ENCODE measurements around the gene CREG2. TPM values are rescaled to one million over a fixed set of nuclear protein-coding genes. Genes with fewer than 3 reads are reported as not detected.
A peak's percentile ranks its signal among the peaks of the same experiment; 100 is the strongest.
"Not testable (repeated sequence)": the region's sequence is repeated elsewhere in the genome, so short reads cannot be mapped to it uniquely, and the experiment has no call there.

Gene CREG2
- total RNA-seq, 2 experiments from 2014 or later = not detected

GRCh38 chr2:101352631-101353030, 34.7 kb downstream of the CREG2 start:
- H3K9me3 Mint-ChIP-seq; POLR2A ChIA-PET; H3K4me3 Mint-ChIP-seq; H3K4me1 Mint-ChIP-seq (ENCODE audit: low read depth); H3K27ac Mint-ChIP-seq; intact Hi-C loops (cut with micrococcal nuclease); DNase-seq; H3K36me3 Mint-ChIP-seq; H3K27me3 Mint-ChIP-seq: not testable (repeated sequence)
- CTCF ChIA-PET = interaction anchor here (1.1 to 5.7 kb wide), 2 partner anchors 12 to 67 kb away, joined by 4 to 36 read pairs; no protein-coding TSS in a partner anchor

DNA sequence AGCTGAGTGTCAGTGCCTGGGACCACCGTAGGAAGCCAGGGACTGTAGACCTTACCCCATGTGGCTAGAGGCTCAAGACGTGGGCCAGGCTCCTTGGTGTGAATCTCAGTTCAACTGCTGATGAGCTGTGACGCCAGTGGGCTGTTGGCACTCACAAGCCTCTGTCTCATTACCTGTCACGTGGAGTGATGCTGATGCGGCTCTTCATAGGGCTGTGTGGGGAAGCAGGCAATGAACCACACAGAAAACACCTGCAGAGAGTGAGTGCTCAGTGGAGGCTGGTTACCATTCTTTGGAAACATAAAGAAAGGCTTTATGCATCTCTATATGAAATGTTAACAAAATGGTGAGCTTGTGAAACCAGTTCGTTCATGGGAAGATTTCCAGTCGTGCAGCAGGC, 36.1 kb downstream of the CREG2 start:
- Mint-ChIP-seq H3K9me3 (no peaks in the 10 kb centered on the region), H3K27me3 (no peaks in the 10 kb centered on the region), H3K4me3 (no peak overlapping the region), H3K36me3 (no peaks in the 10 kb centered on the region), H3K27ac (no peak overlapping the region), H3K4me1 (ENCODE audit: low read depth) (peaks cover 6% of the 10 kb centered on the region)
- DNase-seq = no peak
- ChIA-PET CTCF (interaction anchor here (1.3 to 5.7 kb wide), 3 partner anchors 11 to 533 kb away, joined by 3 to 36 read pairs (median 4); no protein-coding TSS in a partner anchor), POLR2A (no interaction called here)
- intact Hi-C loops (cut with micrococcal nuclease) = no loop called here

GRCh38 chr2:101349893-101350662, 37.2 kb downstream of the CREG2 start:
- POLR2A ChIA-PET = no interaction called here
- DNase-seq = peak; percentile 17
- H3K27ac Mint-ChIP-seq = no peak overlapping the region
- intact Hi-C loops (cut with micrococcal nuclease) = loop anchor here (10.0 kb wide), 1 partner anchor 475 kb away; no protein-coding TSS in a partner anchor
- no peak overlapping the region for H3K4me3 Mint-ChIP-seq
- H3K36me3 Mint-ChIP-seq = no peaks in the 10 kb centered on the region
- H3K4me1 Mint-ChIP-seq (ENCODE audit: low read depth) = peaks cover 5% of the 10 kb centered on the region
- H3K9me3 Mint-ChIP-seq = no peaks in the 10 kb centered on the region
- CTCF ChIA-PET = interaction anchor here (1.1 to 5.7 kb wide), 5 partner anchors 9 to 534 kb away, joined by 4 to 36 read pairs (median 5); partner anchors contain the start of gene CREG2
- no peaks in the 10 kb centered on the region for H3K27me3 Mint-ChIP-seq

DNA sequence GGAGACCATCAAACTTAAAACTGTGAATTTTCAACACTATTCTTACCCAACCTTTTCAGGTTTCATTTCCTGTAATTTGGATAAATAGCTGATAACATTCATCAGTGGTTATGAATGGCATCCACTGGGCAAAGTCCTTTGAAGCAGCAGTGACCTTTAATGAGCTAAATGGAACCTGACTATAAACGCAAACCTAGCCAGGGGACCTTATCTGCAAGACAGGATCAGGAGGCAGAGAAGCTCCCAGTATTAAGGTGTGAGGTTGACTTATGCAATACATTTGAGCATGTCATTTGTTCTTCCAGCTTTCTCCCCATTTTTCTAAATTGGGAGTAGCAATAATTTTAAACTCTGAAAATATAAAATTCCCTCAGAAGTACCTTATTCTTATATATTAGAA, 38.4 kb downstream of the CREG2 start:
- DNase-seq = no peak
- POLR2A ChIA-PET = no interaction called here
- H3K4me3 Mint-ChIP-seq = no peak overlapping the region
- no peaks in the 10 kb centered on the region for H3K27me3 Mint-ChIP-seq
- intact Hi-C loops (cut with micrococcal nuclease) = loop anchor here (10.0 kb wide), 1 partner anchor 476 kb away; no protein-coding TSS in a partner anchor
- CTCF ChIA-PET = interaction anchor here (0.8 to 5.7 kb wide), 4 partner anchors 8 to 40 kb away, joined by 4 to 36 read pairs (median 6); partner anchors contain the start of gene CREG2
- H3K27ac Mint-ChIP-seq = no peak overlapping the region
- no peaks in the 10 kb centered on the region for H3K36me3 Mint-ChIP-seq
- peaks cover 5% of the 10 kb centered on the region for H3K4me1 Mint-ChIP-seq (ENCODE audit: low read depth)
- H3K9me3 Mint-ChIP-seq = no peaks in the 10 kb centered on the region

- no peak for DNase-seq
- CTCF ChIA-PET = interaction anchor here (1.0 kb wide), 1 partner anchor 484 kb away, joined by 3 read pairs; no protein-coding TSS in a partner anchor
- Mint-ChIP-seq H3K27me3 (no peaks in the 10 kb centered on the region), H3K4me1 (ENCODE audit: low read depth) (peaks cover 10% of the 10 kb centered on the region), H3K27ac (no peak overlapping the region), H3K9me3 (no peaks in the 10 kb centered on the region), H3K4me3 (no peak overlapping the region), H3K36me3 (no peaks in the 10 kb centered on the region)
- intact Hi-C loops (cut with micrococcal nuclease) = loop anchor here (10.0 kb wide), 1 partner anchor 478 kb away; no protein-coding TSS in a partner anchor
- POLR2A ChIA-PET = no interaction called here
Observed at GRCh38 chr2:101346909-101347308, 40.4 kb downstream of the CREG2 start.

DNA sequence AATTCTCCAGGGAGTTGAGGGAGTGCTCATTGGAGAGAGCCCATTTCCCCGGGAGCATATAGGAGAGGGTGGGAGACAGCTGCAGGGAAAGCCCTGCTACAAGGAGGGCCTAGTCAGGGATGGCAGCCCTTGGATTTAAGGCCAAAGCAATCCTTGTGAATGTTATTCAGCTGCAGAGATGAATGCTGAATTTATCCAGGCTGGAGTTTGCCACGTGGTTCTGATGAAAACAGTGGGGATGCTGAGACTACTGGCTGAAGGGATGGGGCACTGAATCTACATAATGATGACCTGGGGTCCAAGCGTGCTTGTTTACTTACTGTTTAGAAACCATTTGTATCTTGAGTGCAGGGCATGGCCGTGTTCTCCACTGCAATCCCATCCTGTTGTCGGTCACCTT, 43.2 kb downstream of the CREG2 start:
- Mint-ChIP-seq H3K36me3 (no peaks in the 10 kb centered on the region), H3K27me3 (no peaks in the 10 kb centered on the region), H3K9me3 (no peaks in the 10 kb centered on the region), H3K4me1 (ENCODE audit: low read depth) (peaks cover 20% of the 10 kb centered on the region), H3K27ac (no peak overlapping the region), H3K4me3 (no peak overlapping the region)
- ChIA-PET CTCF (no interaction called here), POLR2A (no interaction called here)
- no peak for DNase-seq
- intact Hi-C loops (cut with micrococcal nuclease) = loop anchor here (10.0 kb wide), 1 partner anchor 481 kb away; no protein-coding TSS in a partner anchor

DNA sequence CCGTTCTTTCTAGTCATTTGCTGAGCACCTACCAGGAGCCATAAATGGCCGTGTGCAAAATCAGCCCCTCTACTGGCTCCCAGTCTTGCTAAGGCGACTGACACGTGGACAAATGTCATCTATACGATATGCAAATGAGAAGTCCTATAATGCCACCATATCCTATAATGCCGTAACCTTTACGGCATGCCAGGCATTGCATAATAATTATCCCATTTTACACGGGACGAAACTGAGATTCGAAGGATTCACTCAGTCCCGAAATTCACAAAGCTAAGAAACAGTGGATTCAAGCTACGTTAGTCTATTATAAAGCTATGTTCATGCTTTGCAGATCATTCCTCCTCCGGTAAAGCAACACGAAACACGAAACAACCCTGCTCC, 44.7 kb downstream of the CREG2 start:
- CTCF ChIA-PET = interaction anchor here (0.6 to 5.2 kb wide), 50 partner anchors 8 to 678 kb away, joined by 3 to 80 read pairs (median 4); partner anchors contain the start of genes CREG2 and RNF149
- H3K27ac Mint-ChIP-seq = no peak overlapping the region
- intact Hi-C loops (cut with micrococcal nuclease) = loop anchor here (1.0 to 10.0 kb wide), 3 partner anchors 45 to 482 kb away; partner anchors contain the start of gene CREG2
- no peaks in the 10 kb centered on the region for H3K27me3 Mint-ChIP-seq
- H3K4me3 Mint-ChIP-seq = no peak overlapping the region
- no peak for DNase-seq
- no peaks in the 10 kb centered on the region for H3K36me3 Mint-ChIP-seq
- POLR2A ChIA-PET = interaction anchor here (0.6 kb wide), 1 partner anchor 934 kb away, joined by 3 read pairs; no protein-coding TSS in a partner anchor
- peaks cover 20% of the 10 kb centered on the region for H3K4me1 Mint-ChIP-seq (ENCODE audit: low read depth)
- no peaks in the 10 kb centered on the region for H3K9me3 Mint-ChIP-seq

- Mint-ChIP-seq H3K9me3 (no peaks in the 10 kb centered on the region), H3K27ac (peak overlapping the region; percentile 16)
Observed at GRCh38 chr2:101341901-101342624, 45.2 kb downstream of the CREG2 start.

GRCh38 chr2:101341421-101341820, 45.9 kb downstream of the CREG2 start:
- H3K27me3 Mint-ChIP-seq = no peaks in the 10 kb centered on the region
- H3K9me3 Mint-ChIP-seq = no peaks in the 10 kb centered on the region
- no peak overlapping the region for H3K4me3 Mint-ChIP-seq
- ChIA-PET POLR2A (interaction anchor here (0.5 kb wide), 1 partner anchor 16 kb away, joined by 3 read pairs; no protein-coding TSS in a partner anchor), CTCF (interaction anchor here (0.6 to 5.2 kb wide), 50 partner anchors 9 to 660 kb away, joined by 3 to 80 read pairs (median 4); partner anchors contain the start of genes CREG2 and RNF149)
- H3K27ac Mint-ChIP-seq = no peak overlapping the region
- DNase-seq = peak; percentile 70
- intact Hi-C loops (cut with micrococcal nuclease) = loop anchor here (10.0 kb wide), 1 partner anchor 483 kb away; no protein-coding TSS in a partner anchor
- H3K36me3 Mint-ChIP-seq = no peaks in the 10 kb centered on the region
- peaks cover 20% of the 10 kb centered on the region for H3K4me1 Mint-ChIP-seq (ENCODE audit: low read depth)

More at GRCh38 chr2:101341901-101342624, 45.2 kb downstream of the CREG2 start:
- POLR2A ChIA-PET = interaction anchor here (0.5 to 0.6 kb wide), 2 partner anchors 16 to 935 kb away, joined by 3 read pairs; no protein-coding TSS in a partner anchor
- H3K36me3 Mint-ChIP-seq = no peaks in the 10 kb centered on the region
- DNase-seq = peak; percentile 82
- no peaks in the 10 kb centered on the region for H3K27me3 Mint-ChIP-seq
- CTCF ChIA-PET = interaction anchor here (0.6 to 5.2 kb wide), 62 partner anchors 9 to 678 kb away, joined by 3 to 80 read pairs (median 4); partner anchors contain the start of genes CREG2 and RNF149
- intact Hi-C loops (cut with micrococcal nuclease) = loop anchor here (1.0 to 10.0 kb wide), 3 partner anchors 45 to 483 kb away; partner anchors contain the start of gene CREG2
- H3K4me3 Mint-ChIP-seq = no peak overlapping the region
- H3K4me1 Mint-ChIP-seq (ENCODE audit: low read depth) = peaks cover 20% of the 10 kb centered on the region

- ChIA-PET CTCF (interaction anchor here (2.1 to 5.2 kb wide), 7 partner anchors 9 to 491 kb away, joined by 4 to 80 read pairs (median 20); partner anchors contain the start of genes CREG2 and RNF149), POLR2A (interaction anchor here (0.6 kb wide), 1 partner anchor 282 kb away, joined by 4 read pairs; no protein-coding TSS in a partner anchor)
- Mint-ChIP-seq H3K9me3 (no peaks in the 10 kb centered on the region), H3K4me1 (ENCODE audit: low read depth) (peaks cover 20% of the 10 kb centered on the region), H3K27ac (no peak overlapping the region), H3K36me3 (no peaks in the 10 kb centered on the region), H3K4me3 (no peak overlapping the region), H3K27me3 (no peaks in the 10 kb centered on the region)
- intact Hi-C loops (cut with micrococcal nuclease) = loop anchor here (10.0 kb wide), 1 partner anchor 485 kb away; no protein-coding TSS in a partner anchor
- DNase-seq = no peak
Observed at GRCh38 chr2:101340141-101340551, 47.2 kb downstream of the CREG2 start.

DNA sequence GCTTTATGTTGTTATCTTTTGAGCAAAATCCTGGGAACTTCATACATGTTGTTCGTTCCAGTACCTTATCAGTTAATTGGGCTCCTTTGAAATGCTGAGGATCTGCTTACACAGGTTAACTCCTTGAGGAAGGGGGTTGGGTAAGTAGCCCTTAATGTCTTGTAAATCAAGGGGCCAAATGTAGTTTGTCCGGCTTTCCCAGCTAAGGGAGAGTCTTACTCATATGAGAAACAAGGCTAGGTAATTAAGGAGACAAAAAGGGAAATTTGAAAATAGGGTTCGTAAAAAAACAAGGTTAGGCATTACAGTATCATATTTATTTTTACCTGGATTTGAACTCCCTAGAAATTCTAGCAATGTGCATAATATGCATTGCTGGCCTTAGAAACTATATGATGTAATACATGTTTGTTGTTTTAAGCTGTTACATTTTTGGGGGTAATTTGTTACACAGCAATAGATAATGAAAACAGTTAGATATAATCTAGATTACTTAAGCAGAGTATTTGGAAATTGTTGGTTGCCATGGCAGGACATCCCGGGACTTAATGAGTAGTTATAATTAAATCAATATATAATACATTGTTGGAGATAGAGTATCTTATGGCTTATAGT, 47.9 kb downstream of the CREG2 start:
- POLR2A ChIA-PET = no interaction called here
- no peak overlapping the region for H3K27ac Mint-ChIP-seq
- intact Hi-C loops (cut with micrococcal nuclease) = no loop called here
- CTCF ChIA-PET = interaction anchor here (0.5 to 5.2 kb wide), 5 partner anchors 9 to 141 kb away, joined by 3 to 58 read pairs (median 7); partner anchors contain the start of genes CREG2 and RNF149
- H3K27me3 Mint-ChIP-seq = no peaks in the 10 kb centered on the region
- peaks cover 20% of the 10 kb centered on the region for H3K4me1 Mint-ChIP-seq (ENCODE audit: low read depth)
- H3K4me3 Mint-ChIP-seq = no peak overlapping the region
- H3K9me3 Mint-ChIP-seq = no peaks in the 10 kb centered on the region
- no peak for DNase-seq
- no peaks in the 10 kb centered on the region for H3K36me3 Mint-ChIP-seq

Data from activated CD4-positive, alpha-beta memory T cell treated with anti-CD3 and anti-CD28 coated beads for 36 hours (primary cell).